Measurements from ENCODE around the gene INPP4B. TPM values are rescaled to one million over a fixed set of nuclear protein-coding genes. Genes with fewer than 3 reads are reported as not detected.

Gene INPP4B
- total RNA-seq, 1 experiment from 2014 or later = 0.07 TPM

GRCh38 chr4:142418697-142419096 lies 427.4 kb downstream of the INPP4B start:
- Histone ChIP-seq H3K14ac (ENCODE audit: insufficient read depth, low read length) (no peak overlapping the region), H2BK12ac (ENCODE audit: insufficient read length, low read depth, low read length) (no peak overlapping the region), H3T11ph (ENCODE audit: low read length) (no peak overlapping the region), H3K79me1 (ENCODE audit: insufficient read depth, low read depth, low read length, poor library complexity, severe bottlenecking) (no peaks in the 10 kb centered on the region), H2BK20ac (ENCODE audit: low read depth, low read length, poor library complexity, severe bottlenecking) (no peak overlapping the region), H3K23ac (ENCODE audit: insufficient read length, low read depth, low read length) (no peak overlapping the region), H3K23me2 (ENCODE audit: insufficient read length, low read depth, low read length, poor library complexity, severe bottlenecking) (no peaks in the 10 kb centered on the region), H3K9me3 (ENCODE audit: control insufficient read depth, low read depth, low read length) (no peaks in the 10 kb centered on the region), H4K5ac (ENCODE audit: insufficient read length, low read depth, low read length) (no peak overlapping the region), H3K4ac (ENCODE audit: low read depth, low read length) (no peak overlapping the region), H4K20me1 (ENCODE audit: control insufficient read depth, insufficient read depth, insufficient read length) (no peaks in the 10 kb centered on the region), H2AK5ac (ENCODE audit: insufficient read length, low read length) (no peak overlapping the region), H3K27me3 (ENCODE audit: insufficient read depth, low read length) (no peaks in the 10 kb centered on the region), H3K9ac (ENCODE audit: extremely low read depth, insufficient read length, low read length) (no peak overlapping the region), H4K8ac (replicated peaks; ENCODE audit: insufficient read length, low read depth, low read length) (no peak overlapping the region), H3K4me2 (ENCODE audit: insufficient read depth, insufficient read length, low read length) (no peak overlapping the region), H3K18ac (ENCODE audit: insufficient read length, low read depth, low read length) (no peak overlapping the region), H4K91ac (ENCODE audit: insufficient read length, low read depth, low read length) (no peak overlapping the region), H2BK5ac (ENCODE audit: insufficient read length, low read length) (no peak overlapping the region), H3K27ac (ENCODE audit: insufficient read length, low read depth, low read length) (no peak overlapping the region), H3K4me1 (ENCODE audit: insufficient read depth, low read length) (no peaks in the 10 kb centered on the region; the same call in 1 of the 2 replicates), H3K79me2 (ENCODE audit: insufficient read depth, low read length) (no peaks in the 10 kb centered on the region), H2BK15ac (ENCODE audit: low read depth, low read length) (no peak overlapping the region), H2BK120ac (ENCODE audit: low read depth, low read length, poor library complexity, severe bottlenecking) (no peak overlapping the region), H3K56ac (ENCODE audit: insufficient read length, low read depth, low read length) (no peak overlapping the region), H2AFZ (ENCODE audit: low read length) (no peak overlapping the region)
- no peaks in the 10 kb centered on the region for H3K27me3 Mint-ChIP-seq (ENCODE audit: low read depth)
- peaks cover 9% of the 10 kb centered on the region in 2 experiments; a peak in 3 of 4 replicates for H3K4me1 Mint-ChIP-seq
- no peaks in the 10 kb centered on the region for H3K9me3 Mint-ChIP-seq
- WGBS (ENCODE audit: extremely low coverage, insufficient read length, low lambda C conversion rate) = no CpG with 5 or more reads among the region's 2 CpGs
- H3K4me3 Mint-ChIP-seq = no peak overlapping the region
- TF ChIP-seq CTCF (conservative IDR thresholded peaks at IDR 0.05) = no peak
- no peaks in the 10 kb centered on the region; a peak in 1 of 7 replicates for H3K36me3 Mint-ChIP-seq (ENCODE audit: insufficient read depth in 1 of 3, low read depth in 3 of 3)
- no peak for DNase-seq
- H3K27ac Mint-ChIP-seq = no peak overlapping the region

Measured in H9 (cell line).